Esophagus mucosa (tissue), 1 donor: ENCODE measurements around the gene COA6. TPM values are rescaled to one million over a fixed set of nuclear protein-coding genes. Genes with fewer than 3 reads are reported as not detected.
"Not testable (repeated sequence)": the region's sequence is repeated elsewhere in the genome, so short reads cannot be mapped to it uniquely, and the experiment has no call there.

Experiments
- ATAC-seq: fragments of 200-7000 bp; cut with Tn5 transposase; one replicate; pipeline ENCODE4 v1.9.1; 2020
- total RNA-seq: library from RNA; stranded (reverse); gene quantifications from one replicate; pipeline ENCODE4 v1.2.4, GENCODE V29; 2023
- donor health status: DM: yes; HTN: yes; CAD: no.

The COA6 gene
- total RNA-seq, 1 donor from 2014 or later = 33.2 TPM

- peak; percentile 29 for ATAC-seq
Observed at GRCh38 chr1:234369784-234370183, 3.5 kb upstream of the COA6 start.

DNA sequence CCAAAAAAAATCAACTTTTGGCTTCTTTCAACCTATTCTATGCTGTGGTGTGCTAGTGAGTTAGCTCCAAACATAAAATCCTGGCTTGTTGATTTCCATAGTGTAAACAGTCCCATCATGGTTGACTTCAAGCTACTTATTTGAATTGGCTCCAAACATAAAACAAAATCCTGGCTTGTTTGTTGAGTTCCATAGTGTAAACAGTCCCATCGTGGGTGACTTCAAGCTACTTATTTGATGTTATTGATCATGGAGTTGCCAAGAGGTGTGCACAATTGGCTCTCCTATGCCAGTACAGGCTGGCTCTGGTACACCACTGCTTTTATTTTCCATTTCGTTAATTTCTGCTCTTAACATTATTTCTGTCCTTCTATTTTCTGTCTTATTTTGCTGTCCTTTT is 1.8 kb upstream of the COA6 start:
- ATAC-seq = no peak

DNA sequence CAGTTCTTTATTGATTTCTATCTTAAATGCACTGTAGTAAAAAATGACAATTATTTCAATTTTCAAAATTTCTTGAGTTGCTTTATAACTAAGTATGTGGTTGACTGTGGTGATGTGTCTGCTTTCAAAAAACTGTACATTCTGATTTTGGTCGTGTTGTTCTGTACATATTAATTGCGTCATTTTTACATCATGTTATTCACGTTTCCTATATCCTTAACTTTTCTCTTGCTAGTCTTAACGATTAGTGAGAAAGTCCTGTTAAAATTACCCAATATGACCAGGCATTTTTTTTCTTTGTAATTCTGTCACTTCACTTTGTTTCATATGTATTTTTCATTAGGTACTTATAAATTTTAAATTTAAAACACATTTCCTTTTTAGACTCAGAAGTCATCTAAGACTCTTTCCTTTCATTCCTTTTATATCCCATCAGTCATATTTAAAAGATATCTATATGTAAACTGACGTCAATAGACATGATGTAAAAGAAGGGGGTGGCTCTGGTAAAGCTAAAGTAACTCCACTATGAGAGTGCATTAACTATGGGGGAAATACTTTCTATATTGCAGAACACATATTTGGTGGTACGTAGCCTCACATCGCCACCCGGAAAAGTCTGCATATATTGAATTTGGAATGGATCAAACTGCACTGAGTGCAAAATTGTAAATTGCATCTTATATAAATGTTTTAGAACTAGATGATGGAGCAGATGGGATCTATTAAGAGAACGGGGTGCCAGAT is 1.1 kb upstream of the COA6 start:
- no peak for ATAC-seq

DNA sequence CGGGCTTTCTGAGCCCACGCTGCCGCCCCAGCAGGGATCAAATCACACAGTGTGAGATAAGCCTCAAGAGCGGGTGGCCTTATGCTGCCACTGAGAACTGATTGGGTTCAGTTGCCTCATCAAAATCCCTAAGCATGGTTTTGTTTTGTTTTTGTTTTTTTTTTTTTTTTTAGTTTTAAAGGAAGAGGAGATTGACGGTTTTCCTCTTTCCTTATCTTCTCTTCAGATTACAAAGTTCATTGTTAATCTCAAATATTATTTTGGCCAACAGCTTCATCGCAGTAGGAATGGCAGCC is 651 bp downstream of the COA6 start:
- ATAC-seq = no peak

GRCh38 chr1:234375672-234376071 is 2.4 kb downstream of the COA6 start:
- no peak for ATAC-seq

DNA sequence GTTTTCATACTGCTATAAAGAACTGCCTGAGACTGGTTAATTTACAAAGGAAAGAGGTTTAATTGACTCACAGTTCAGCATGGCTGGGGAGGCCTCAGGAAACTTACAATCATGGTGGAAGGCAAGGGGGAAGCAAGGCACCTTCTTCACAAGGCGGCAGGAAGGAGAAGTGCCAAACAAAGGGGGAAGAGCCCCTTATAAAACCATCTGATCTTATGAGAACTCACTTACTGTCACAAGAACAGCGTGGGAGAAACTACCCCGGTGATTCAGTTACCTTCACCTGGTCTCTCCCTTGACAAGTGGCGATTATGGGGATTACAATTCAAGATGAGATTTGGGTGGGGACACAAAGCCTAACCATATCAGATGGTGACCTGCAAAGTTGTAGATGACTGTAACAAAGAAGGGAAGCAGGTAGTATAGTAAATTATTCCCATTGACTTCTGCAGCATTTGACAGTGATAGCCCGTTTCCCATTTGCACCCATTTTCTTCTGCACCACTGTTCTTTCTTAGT is 6.4 kb downstream of the COA6 start:
- not testable (repeated sequence) for ATAC-seq

- no peak for ATAC-seq
Observed at GRCh38 chr1:234381699-234382555, 8.7 kb downstream of the COA6 start.

GRCh38 chr1:234386122-234386521 is 12.9 kb downstream of the COA6 start:
- no peak for ATAC-seq

GRCh38 chr1:234388094-234388493 is 14.8 kb downstream of the COA6 start:
- ATAC-seq = no peak

GRCh38 chr1:234393190-234393589 is 19.9 kb downstream of the COA6 start:
- no peak for ATAC-seq

DNA sequence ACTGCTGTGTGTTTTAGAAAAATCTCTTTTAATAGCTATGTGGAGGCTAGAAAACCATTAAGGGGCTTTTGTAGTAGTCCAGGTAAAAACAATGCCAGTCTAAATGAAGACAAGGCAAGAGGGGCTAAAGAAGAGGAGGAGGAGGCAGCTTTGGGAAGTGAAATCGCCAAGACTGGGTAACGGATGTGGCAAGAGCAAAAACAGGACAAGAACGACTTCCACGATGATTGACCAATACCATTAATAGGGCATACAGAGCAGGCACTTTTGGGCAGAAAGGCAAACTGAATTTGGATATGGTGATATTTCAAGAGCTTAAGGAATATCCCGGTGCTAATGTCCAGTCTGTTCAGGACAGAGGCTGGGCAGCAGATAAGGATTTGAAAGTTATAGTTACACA is 22.0 kb downstream of the COA6 start:
- ATAC-seq = no peak

DNA sequence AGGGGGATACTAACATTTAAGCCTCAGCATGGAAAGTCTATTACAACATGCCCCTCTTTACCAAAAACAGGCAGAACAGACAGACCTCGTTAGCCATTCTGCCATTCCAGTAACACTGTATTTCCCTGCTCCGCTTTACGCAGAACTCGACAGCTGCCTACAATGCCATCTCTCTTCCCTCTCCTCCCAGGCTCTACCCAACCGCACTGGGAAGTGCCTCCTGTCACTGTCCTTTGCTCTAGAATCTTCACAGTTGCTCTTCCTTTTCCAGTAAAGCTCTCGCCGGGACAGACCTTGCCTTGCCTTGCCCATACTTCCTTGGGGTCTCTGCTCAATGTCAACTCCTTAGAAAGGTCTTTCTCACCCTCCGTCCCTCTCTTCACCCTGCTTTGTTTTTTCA is 22.8 kb downstream of the COA6 start:
- no peak for ATAC-seq

GRCh38 chr1:234396871-234397270 is 23.6 kb downstream of the COA6 start:
- ATAC-seq = no peak

DNA sequence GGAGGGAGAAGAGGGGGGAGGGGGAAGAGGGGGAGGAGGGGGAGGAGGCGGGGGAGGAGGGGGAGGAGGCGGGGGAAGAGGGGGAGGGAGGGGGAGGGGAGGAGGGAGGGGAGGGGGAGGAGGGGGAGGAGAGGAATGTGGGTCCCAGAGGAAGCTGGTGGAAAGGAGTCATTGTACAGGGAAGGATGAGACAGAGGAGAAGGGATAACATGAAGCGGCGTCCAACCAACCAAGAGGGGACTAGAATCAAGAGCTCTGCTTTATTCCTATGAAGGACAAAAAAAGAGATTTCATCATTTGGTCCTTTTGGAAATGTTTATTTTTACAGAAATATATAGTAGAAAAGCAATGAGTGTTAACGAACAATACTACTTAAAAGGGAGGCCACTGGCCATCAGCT is 24.5 kb downstream of the COA6 start:
- no peak for ATAC-seq

DNA sequence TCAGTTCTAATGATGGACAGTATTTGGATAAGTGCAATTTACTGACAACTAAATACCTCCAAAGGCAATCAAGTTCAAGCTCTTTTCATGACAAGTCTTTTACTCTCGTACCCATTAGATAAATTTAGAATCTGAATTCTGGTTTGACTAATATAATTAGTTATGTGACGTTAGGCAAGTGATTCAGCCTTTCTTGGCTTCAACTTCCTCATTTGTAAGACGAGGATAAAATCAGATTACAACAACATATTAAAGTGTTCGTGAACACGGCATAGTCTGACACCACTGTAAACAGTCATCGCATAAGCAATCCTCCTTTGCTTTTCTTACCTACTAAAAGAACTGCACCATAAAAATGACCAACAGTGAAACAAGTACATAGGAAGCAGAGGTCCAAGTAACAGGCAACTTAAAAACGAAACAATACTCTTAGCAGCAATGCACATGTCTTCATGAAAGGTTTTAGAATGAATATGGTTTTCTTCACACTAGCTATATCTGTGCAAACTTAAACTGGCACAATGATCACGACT is 25.7 kb downstream of the COA6 start:
- peak; percentile 72 for ATAC-seq

DNA sequence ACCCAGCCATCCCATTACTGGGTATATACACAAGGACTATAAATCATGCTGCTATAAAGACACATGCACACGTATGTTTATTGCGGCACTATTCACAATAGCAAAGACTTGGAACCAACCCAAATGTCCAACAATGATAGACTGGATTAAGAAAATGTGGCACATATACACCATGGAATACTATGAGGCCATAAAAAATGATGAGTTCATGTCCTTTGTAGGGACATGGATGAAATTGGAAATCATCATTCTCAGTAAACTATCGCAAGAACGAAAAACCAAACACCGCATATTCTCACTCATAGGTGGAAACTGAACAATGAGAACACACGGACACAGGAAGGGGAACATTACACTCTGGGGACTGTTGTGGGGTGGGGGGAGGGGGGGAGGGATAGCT is 26.3 kb downstream of the COA6 start:
- not testable (repeated sequence) for ATAC-seq

DNA sequence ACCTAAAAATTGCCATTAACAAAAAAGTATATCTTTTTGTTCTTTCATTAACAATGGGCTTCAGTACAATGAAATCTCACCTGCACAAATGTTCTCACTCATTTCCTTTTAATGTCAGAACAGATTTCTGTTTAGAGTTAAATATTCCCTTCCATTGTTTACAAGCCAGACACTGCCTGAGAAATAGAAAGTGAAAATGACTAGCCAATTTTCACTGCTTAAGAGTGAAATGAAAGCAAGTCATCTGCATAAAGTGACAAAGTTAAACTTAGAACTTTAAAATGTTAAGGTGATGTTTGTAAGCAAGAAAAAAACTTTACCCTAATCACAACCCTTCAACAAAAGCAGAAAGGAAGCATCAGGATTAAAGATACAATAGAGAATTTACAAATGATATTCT is 27.5 kb downstream of the COA6 start:
- no peak for ATAC-seq

GRCh38 chr1:234401658-234402057 is 28.4 kb downstream of the COA6 start:
- ATAC-seq = no peak

DNA sequence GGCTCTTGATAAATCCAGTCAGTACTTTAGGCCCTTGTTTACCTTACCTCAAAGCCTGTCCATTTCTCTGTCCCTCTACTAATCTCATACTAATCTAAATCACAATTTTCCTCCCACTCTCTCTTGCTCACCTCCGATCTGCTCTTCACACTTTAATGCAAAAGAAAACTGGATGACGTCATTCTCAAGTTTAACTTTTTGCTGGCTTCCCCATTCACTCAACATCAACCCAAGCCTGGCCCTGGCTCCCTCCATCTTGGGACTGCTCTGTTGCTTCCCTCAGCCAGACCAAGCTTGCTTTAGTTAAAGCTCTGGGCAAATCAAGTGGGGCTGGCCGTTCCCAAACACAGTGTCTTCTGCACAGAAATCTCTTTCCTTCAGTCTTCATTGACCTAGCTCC is 29.7 kb downstream of the COA6 start:
- ATAC-seq = no peak

DNA sequence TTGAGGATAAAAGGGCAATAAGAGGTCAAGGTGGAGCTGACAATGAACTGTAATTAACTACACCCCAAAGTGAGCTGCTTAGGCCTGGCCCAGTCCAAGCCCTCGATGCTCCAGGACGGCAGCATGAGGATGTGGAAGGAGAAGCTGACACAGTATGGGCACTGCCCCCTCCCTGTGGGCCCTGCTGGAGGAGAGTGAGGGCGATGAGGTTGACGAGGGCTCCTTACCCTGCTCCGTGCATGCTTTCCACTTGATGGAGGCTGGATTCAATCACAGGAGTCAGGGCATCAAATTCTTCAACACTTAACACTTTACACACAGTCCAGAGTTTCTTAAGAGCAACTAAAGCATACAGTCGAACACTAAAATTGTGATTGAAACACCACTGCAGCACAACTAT is 32.4 kb downstream of the COA6 start:
- ATAC-seq = peak; percentile 29

GRCh38 chr1:234406871-234407270 is 33.6 kb downstream of the COA6 start:
- ATAC-seq = no peak

DNA sequence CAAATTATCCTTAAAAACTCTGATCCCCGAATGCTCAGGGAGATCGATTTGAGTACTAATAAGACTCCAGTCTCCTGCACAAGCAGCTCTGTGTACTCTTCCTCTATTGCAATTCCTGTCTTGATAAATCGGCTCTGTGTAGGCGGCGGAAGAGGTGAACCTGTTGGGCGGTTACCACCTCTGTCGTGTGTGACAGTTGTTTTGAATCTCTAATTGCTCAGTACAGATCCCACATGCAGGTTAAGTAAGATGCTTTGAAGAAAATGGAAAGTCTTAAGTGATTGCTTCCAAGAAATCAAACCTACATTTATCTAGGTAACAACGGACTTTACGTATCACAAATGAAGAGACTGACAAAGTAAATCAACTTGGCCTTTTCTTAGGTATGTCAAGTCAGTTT is 35.5 kb downstream of the COA6 start:
- no peak for ATAC-seq

GRCh38 chr1:234409328-234409727 is 36.1 kb downstream of the COA6 start:
- ATAC-seq = no peak

DNA sequence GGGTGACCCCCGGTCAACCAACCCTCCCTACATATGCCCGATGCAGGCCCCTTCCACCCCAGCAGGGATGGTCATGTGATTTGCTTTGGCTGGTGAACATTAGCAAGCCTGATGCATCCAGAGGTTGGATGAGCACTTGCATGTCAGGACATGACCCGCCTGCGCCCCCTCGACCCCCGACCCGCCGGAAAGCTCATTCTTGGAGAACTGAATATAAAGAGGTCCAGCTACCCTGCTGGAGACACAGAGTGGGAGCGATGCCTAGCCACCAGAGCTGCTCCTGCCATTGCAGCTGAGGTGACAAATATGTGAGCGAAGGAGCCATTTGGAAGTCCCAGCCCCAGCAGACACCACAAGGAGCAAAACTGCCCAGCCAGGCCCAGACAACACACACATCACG is 39.6 kb downstream of the COA6 start:
- no peak for ATAC-seq
